GM18520 (cell line): ENCODE measurements around the gene LRRC72.

Source experiments
- ATAC-seq: cut with Tn5 transposase; IDR thresholded peaks from one replicate; pipeline ENCODE4 v1.9.1; 2021; ENCODE audit not compliant: unreplicated experiment

LRRC72 gene

GRCh38 chr7:16616542-16616941 lies 89.9 kb downstream of the LRRC72 start:
- no peak for ATAC-seq

DNA sequence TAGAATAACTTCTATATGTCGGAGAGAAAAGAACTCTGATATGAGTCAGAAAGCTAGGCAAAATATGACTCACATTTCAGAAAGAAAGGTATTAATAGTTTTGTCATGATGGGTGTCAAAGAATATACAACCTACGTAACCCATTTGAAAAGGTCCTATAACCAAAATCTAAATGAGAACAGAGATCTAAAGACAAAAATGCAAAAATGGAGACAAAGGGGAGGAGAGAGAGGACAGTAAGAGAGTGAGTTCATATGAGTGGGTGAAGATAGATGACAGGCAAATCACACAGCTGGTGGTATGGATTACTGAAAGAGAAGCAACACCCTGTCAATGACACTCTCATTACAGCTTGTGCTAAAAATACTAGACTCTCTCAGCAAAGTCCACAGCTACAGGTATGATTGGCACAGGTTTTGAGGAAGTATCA lies 93.4 kb downstream of the LRRC72 start:
- ATAC-seq = peak; percentile 92

DNA sequence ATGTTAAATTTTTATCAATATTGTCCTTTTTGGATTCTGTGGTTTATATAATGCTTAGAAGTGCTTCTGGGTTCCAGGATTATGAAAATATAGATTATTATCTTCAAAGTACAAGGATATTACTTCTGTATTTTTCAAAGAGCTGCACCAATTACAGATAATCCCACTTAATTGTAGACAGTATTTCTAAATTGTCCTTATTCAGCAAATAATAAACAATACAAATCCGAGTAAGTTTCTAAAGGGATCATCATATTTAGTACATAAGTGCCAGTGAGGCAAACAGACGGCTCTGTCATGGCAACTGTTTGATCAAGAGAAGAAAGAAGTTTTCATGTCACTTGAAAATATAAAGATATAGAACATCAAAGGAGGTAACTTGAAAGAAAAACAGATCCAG lies 99.8 kb downstream of the LRRC72 start:
- ATAC-seq = no peak

GRCh38 chr7:16627236-16627635 lies 100.6 kb downstream of the LRRC72 start:
- no peak for ATAC-seq

GRCh38 chr7:16630654-16631053 lies 104.0 kb downstream of the LRRC72 start:
- ATAC-seq = no peak
